Dedifferentiated amniotic fluid mesenchymal stem cell (primary cell): ENCODE measurements around the gene YPEL2.
"Not testable (repeated sequence)": the region's sequence is repeated elsewhere in the genome, so short reads cannot be mapped to it uniquely, and the experiment has no call there.

Experiments used
- DNase-seq: peaks from one replicate; pipeline ENCODE4 v3.0.0-alpha.2; 2016; ENCODE audit errors: extremely low spot score

YPEL2 gene, protein sequence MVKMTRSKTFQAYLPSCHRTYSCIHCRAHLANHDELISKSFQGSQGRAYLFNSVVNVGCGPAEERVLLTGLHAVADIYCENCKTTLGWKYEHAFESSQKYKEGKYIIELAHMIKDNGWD

DNA sequence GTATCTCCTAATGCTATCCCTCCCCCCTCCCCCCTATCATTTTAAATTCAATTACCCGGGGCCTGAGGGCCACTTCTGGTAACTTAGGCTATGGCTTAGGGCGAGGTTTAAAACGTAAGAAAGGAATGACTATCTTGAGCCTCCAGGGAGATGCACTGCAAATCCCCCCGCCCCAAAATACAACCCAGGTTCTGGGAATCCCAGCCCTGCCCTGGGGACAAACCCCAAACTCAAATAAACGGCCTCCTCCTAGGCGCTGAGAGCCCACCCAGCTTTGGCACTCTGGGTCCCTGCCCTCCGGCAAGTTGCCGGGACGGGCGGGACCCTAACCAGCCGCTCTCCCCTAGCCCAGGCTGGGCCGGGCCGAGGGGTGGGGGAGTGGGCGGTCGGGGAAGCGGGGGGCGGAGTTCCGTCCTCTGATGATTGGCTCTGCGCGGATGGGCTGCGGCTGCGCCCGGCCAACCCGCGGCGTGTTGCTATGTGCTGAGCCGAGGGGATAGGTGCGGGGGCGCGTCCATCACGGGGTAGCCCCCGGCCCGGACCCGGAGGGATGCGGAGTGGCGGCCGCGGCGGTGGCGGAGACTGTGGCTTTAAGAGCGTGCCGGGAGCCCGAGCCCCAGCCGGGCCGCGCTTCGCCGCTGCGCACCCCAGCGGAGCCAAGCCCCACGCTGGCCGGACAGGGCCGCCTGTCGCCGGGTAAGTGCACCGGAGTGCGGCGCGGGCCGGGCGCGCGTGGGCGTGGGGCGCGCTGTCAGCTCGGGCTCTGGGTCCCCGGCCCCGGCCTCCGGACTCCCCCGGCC lies at the start of gene YPEL2:
TSS of gene YPEL2 (plus strand) at position 527 of the 800 bp plus-strand sequence. CDS start 21,755 bp downstream, outside the sequence.
- peak; percentile 88 for DNase-seq

DNA sequence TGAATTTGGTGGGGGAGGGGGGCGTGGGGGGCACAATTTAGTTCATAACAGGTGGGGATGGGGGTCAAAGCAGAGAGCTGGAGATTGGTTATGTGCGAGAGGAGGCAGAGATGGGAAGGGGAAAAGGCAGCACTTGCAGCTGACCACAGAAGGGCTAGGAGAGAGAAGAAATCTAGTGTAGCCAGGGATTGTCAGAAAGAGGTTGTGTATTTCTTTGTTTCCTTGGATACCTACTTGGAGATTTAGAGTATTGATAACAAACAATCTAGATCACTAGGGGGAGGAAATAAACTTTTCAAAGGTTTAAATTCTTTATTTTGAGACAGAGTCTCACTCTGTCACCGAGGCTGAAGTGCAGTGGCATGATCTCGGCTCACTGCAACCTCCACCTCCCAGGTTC lies 47.1 kb upstream of the YPEL2 start:
- no peak for DNase-seq

DNA sequence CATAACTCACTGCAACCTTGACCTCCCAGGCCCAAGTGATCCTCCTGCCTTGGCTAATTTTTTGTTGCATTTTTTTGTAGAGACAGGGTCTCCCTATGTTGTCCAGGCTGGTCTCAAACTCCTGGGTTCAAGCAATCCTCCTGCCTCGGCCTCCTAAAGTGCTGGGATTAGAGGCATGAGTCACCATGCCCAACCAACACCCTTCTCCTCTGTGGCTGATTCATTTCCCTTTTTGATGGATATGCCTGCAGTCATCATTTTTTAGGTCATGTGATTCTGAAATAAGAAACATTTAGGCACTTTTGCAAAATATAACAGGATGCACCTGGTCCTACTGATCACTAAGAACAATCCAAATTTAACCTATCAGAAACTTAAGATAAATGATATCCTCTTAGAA lies 44.0 kb upstream of the YPEL2 start:
- DNase-seq: no peak

DNA sequence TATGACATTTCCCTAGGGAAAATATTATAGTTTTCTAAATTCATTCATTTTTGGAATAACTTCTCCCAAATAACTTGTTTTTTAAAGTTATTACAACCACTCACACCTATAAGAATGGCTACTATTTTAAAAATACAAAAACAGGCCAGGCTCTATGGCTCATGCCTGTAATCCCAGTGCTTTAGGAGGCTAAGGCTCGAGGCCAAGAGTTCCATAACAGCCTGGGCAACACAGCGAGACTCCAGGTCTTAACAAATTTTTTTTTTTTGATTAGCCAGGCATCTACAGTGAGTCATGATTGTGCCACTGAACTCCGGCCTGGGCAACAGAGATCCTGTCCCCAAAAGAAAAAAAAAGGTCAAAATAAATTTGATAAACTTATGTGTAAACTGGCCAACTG lies 43.6 kb upstream of the YPEL2 start:
- DNase-seq: no peak

DNA sequence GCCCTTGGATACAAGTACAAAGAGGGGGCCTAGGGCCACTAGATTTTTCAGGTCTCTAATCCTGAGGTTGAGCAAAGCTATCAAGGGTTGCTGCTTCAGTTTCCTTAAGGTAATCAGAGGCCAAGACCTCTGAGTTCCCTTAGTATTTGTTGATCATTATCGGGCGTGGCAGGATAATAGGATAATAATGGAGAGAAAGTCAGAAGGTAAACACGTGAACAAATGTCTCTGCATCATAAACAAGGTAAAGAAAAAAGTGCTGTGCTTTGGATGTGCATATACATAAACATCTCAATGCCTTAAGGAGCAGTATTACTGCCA lies 41.5 kb upstream of the YPEL2 start:
- no peak for DNase-seq

DNA sequence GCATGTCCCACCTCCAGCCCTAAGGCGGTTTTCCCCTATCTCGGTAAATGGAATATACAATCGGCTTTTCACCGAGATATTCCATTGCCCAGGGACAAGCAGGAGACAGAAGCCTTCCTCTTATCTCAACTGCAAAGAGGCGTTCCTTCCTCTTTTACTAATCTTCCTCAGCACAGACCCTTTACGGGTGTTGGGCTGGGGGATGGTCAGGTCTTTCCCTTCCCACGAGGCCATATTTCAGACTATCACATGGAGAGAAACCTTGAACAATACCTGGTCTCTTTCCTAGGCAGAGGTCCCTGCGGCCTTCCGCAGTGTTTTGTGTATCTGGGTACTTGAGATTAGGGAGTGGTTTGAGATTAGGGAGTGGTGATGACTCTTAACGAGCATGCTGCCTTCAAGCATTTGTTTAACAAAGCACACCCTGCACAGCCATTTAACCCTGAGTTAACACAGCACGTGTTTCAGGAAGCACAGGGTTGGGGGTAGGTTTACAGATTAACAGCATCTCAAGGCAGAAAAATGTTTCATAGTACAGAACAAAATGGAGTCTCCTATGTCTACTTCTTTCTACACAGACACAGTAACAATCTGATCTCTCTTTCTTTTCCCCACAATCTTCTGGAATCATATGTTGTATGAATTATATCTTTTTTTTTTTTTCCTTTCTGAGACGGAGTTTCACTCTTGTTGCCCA lies 41.0 kb upstream of the YPEL2 start:
- not testable (repeated sequence) for DNase-seq

DNA sequence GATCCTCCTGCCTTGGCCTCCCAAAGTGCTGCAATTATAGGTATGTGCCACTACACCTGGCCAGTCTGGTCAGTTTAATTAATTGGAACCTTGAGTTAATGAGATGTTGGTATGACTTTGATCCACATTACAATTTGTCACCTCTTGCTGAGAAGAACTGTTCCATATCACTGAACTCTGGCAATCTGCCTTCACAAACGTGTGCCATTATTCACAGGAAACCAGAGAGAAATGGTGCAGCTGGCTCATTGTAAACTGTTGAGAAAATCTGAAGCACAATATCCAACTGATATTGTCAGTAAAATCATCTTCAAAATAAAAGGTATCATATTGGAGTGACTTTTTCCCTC lies 39.3 kb upstream of the YPEL2 start:
- DNase-seq: no peak

DNA sequence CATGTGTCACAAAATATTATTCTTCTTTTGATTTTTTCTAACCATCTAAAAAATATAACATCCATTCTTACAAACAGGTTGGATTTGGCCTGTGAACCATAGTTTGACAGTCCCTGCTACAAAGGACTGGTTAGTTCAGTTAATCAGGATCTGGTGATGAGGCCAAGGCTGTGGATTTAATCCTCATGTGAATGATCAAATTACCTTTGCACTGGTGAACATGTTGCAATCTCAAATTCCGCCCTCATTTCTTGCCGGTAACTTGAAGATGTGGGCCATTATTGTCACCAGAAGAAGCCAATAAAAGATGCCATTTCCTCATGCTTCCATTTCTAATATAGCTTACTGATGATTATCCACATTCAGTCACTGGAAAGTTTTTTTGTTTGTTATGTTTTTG lies 35.3 kb upstream of the YPEL2 start:
- DNase-seq: no peak

DNA sequence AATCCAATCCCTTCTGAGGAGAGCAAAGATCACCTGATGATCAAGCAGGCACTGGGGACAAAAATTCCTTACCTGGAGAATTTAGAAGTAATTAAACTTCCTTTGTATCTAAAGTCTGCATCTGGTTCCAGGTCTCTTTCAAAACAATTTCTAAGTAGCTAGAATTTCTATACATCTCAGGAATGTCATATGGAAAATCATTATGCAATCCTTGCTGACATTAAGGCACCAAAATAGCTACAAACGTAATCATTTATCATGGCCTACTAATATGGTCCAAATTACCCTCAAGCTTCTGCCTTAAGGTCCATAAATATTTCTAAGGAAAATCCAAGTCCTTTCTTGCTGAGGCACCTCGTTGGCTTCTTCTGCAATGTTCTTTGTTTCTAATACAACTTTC lies 32.9 kb upstream of the YPEL2 start:
- DNase-seq: no peak

DNA sequence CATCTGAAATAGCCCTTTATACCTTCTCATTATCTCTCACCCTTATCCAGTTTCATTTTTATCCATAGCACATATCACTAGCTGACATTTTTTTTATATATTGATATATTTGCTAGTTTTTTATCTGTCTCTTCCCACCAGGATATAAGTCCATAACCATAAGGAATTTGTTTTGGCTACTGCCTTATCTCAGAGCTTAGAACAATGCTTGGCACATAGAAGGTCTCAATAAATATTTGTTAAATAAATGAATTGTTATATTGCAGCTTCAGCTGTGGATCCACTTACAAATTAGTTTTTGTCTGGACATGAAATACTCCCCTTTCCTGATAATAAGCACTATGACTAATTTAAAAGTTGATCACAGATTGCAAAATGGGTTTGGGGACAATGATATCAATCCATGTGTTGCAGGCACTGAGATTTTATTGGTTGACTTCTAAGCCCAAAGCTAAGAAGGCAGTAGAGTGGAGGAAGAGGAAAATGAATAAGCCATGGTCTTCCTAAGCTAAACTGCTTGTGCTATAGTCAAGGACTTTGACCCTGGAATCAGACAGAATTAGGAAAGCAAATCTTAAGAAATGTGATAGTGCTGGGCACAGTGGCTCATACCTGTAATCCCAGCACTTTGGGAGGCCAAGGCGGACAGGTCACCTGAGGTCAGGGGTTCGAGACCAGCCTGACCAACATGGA lies 31.9 kb upstream of the YPEL2 start:
- no peak for DNase-seq

DNA sequence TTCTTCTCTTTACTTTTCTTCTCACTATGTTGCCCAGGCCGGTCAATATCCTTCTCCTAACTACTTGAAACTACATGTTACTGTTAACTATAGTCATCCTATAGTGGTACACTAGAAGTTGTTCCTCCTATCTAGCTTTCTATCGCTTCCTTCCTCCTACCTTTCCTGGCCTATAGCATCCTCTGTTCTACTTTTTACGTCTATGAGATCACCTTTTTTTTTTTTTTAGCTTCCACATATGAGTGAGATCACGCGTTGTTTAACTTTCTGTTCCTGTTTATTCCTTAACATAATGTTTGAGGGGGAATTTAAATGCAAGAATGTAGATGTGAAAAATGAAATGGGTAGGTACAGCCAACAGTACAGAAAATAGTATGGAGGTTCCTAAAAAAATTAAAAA lies 30.5 kb upstream of the YPEL2 start:
- DNase-seq: no peak

DNA sequence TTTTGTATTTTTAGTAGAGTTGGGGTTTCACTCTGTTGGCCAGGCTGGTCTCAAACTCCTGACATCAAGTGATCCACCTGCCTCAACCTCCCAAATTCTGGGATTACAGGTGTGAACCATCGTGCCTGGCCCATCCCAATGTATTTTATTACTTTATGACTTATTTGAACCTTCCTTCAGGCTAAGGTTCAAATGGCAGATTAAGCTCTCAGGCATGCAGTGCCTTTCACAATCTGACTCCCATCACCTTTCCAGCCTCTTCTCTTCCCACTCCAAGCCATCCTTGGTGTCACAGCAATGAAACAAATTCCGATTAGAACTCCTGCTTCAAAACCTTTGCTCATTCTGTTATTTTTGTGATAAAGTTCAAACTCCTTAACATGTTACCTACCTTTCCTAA lies 26.6 kb upstream of the YPEL2 start:
- DNase-seq: no peak

DNA sequence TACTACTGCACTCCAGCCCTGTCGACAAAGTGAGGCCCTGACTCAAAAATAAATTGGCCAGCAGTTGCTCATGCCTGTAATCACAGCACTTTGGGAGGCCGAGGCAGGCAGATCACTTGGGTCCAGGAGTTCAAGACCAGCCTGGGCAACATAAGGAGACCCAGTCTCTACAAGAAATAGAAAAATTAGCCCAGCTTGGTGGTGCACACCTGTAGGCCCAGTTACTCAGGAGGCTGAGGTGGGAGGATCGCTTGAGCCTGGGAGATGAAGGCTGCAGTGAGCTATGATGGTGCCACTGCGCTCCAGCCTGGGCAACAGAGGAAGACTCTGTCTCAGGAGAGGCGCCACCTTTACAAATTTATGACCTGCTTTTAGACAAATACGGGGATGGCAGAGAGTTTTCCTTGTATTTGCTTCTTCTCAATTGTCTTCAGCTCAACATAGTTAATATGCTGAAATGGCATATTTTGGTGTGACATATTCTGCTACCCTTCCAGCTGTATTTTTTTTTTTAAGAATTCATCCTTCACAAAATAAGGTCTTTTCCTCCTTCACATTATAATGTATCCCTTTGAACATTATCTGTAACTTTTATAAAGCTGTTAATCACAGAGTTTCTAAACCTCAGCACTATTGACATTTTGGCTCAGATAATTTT lies 21.1 kb upstream of the YPEL2 start:
- DNase-seq: no peak

DNA sequence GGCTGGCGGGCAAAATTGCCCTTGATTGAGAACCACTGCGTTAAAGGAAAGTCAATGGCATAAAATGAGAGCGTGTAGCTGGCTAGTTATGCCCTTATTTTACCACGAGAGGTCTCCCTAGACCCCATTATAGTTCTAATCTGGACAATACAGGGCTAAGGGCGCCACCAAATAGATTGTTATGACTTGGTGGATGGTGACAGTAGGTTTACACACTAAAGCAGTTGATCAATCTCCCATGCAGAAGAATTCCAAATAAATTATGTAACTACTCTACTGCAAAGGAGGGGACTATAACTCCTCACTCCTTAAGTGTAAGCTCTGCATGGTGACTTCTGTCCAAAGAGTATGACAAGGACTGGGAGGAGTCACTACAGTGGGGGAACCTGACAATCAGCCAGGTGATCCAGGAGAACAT lies 20.4 kb upstream of the YPEL2 start:
- DNase-seq: peak; percentile 68

DNA sequence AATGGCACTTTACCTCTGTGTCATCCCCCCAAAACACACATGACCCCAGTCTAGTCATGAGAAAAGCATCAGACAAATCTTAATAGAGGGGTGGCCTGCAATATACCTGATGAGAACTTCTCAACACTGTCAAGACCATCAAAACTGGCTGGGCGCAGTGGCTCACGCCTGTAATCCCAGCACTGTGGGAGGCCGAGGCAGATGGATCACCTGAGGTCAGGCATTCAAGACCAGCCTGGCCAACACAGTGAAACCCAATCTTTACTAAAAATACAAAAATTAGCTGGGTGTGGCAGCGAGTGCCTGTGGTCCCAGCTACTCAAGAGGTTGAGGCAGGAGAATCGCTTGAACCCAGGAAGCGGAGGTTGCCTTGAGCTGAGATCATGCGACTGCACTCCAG lies 19.9 kb upstream of the YPEL2 start:
- DNase-seq: not testable (repeated sequence)

DNA sequence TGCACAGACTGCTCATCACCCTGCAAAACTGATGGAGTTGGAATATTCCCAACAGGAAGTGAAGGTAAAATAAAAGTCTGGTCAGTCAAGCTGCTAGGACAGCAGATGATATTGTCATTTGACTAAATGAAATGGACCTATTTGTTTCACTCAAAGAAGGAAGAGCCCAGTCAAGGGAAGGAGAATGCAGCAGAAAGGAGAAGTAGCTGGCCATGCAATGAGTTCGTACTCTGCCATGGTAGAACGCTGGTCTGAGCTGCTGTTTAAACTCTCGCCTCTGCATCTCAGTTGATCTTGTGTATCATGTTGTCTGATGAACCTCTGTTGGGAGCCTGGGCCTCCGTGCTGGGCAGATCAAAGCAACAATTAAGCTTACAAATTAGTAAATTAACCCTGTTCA lies 15.6 kb upstream of the YPEL2 start:
- DNase-seq: no peak

DNA sequence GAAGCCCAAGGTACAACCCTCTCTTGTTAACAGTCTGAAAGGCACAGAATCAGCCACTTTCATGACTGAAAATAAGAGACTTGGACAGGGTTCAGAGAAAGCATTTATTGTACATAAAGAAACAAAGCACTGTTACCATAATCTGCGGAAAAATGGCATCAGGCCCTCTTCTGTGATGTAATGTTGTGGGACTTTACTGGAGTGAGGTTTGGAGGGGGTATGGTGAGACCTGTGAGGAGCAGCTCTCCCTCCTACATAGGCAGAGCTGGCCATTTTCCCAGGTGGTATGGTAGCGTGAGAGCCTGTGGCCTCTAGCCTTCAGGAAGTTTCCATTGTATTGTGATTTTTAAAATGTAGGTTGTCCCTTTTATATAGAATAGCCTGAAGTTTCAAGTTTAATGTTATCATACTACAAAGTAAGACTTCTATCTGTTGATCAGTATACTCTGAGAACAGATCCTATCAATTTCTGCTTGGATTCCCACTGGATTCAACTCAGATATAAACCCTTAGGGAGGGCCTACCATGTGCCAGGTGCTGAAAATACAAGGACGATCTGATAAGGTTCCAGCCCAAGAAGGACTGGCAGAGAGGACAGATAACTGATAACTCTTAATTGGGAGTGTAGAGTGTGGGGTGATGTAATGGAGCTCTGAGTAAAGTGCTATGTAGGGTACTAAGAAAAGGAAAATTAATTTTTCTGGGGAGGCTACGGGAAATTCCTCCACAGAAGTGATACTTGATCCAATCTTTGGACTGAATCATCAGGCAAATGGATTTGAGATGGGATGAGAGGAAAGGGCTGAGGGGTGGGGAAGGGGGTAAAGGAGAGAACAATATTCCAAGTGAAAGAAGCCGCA lies 4.1 kb upstream of the YPEL2 start:
- DNase-seq: no peak

DNA sequence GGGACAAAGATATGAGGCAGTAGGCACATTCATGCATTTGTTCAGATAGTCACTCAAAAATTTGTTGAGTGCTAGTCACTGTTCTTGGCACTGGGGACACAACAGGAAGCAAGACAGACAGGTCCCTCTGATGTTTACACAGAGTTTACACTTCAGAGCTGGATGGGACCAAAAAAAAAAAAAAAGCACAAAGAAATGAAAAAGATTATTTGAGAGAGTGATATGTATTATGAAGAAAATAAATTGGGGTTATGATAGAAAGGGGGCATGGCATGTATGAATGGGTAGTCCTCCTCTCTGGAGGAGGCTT lies 3.5 kb upstream of the YPEL2 start:
- DNase-seq: no peak

DNA sequence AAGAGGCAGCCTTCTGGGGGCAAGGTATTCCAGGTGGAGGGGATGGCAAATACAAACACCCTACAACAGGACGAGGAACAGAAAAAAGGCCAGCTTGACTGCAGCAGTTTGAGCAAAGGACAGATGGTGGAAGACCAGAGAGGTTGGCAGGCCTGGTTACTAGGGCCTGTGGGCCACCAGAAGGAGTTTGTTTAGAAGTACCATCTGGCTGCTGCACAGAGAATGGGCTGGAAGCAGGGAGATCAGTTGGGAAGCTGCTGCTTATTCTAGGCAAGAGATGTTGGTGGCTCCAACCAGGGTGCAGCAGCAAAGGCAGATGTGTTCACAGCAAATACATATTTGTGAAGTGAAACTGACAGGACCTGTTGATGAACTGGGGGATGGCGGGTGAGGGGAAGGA lies 2.9 kb upstream of the YPEL2 start:
- no peak for DNase-seq

DNA sequence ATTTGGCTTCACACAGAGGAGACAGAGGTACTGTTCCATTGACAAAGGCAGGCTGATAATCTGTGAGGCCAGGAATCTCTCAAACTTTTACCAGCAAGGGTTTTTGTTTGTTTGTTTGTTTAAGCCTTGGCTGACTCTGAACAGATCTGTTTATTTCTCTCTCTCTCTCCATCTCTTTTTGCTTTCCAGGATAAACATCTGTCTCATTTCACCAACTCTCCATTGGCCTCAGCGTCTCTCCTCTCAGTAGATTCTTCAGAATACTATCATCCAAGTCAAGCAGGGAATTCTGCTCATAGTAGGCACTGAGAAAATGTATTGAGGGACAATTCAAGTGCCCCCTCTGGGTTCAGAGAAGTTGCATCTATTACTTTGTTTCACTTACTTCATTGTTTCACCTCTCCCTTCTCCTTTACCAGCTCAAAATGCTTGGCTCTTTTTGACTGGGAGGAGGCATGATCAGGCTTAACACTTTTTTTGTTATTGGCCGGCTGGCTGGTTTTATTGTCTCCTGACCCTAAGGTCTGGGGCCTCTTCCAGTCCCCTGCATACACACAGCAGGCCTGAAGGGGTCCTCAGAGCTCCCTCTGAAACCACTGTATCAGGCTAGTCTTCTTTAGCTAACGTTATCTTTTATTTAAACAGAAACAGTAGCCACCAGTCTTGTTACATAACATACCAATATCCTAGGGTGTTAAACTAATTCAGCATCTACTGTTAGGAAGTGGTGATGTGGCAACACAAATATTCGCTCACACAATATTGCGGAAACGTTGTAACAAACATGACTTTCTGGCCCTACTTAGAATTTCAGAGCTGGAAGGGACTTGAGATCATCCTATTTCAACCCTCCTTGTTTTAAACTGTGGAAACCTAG lies 2.0 kb upstream of the YPEL2 start:
- peak; percentile 75 for DNase-seq
